Lower lobe of right lung (tissue), 2 donors: ENCODE data around the gene MRGPRX4. TPM values are rescaled to one million over a fixed set of nuclear protein-coding genes. Genes with fewer than 3 reads are reported as not detected.
A peak's percentile ranks its signal among the peaks of the same experiment; 100 is the strongest.
"Not testable (repeated sequence)": the region's sequence is repeated elsewhere in the genome, so short reads cannot be mapped to it uniquely, and the experiment has no call there.

ENCODE experiments used
- ATAC-seq, 2 donors: fragments of 200-7000 bp; cut with Tn5 transposase; one replicate each; pipeline ENCODE4 v1.9.1; 2020 to 2022; ENCODE audit warnings: mild to moderate bottlenecking in 2 of 2, moderate library complexity in 2 of 2
- DNase-seq: peaks from one replicate; pipeline ENCODE4 v3.0.0-alpha.2; 2020
- H3K27ac ChIP-seq: fragments of 200-600 bp; one replicate; pipeline ENCODE4 v1.8.0; 2022
- H3K27me3 ChIP-seq: fragments of 200-600 bp; one replicate; pipeline ENCODE4 v1.8.0; 2022; ENCODE audit warnings: low read depth
- H3K36me3 ChIP-seq: fragments of 200-600 bp; one replicate; pipeline ENCODE4 v1.8.0; 2022; ENCODE audit warnings: mild to moderate bottlenecking
- H3K4me1 ChIP-seq: fragments of 200-600 bp; one replicate; pipeline ENCODE4 v1.8.0; 2022
- H3K4me3 ChIP-seq: fragments of 200-600 bp; one replicate; pipeline ENCODE4 v1.8.0; 2022; ENCODE audit warnings: mild to moderate bottlenecking
- H3K9me3 ChIP-seq: fragments of 200-600 bp; one replicate; pipeline ENCODE4 v1.8.0; 2022
- intact Hi-C: fragments of 100-400 bp; cut with DNase I; formaldehyde crosslinking; loops from one replicate; pipeline ENCODE4 v1.11.0; 2022
- total RNA-seq: library from RNA; stranded (reverse); fragmentation: NEBNext Ultra II Directional; extraction: Animal tissue kit (Norgen Biotek cat#: 25700); gene quantifications from one replicate; pipeline ENCODE4 v1.2.1, GENCODE V29; 2021
- TF ChIP-seq, protein P1 (sequence below): fragments of 200-600 bp; IDR thresholded peaks from one replicate; pipeline ENCODE4 v1.8.0; 2022; ENCODE audit warnings: antibody characterized with exemption, mild to moderate bottlenecking
- donor health status: DM: no; HTN: yes; CAD: no; lungs with severe emphysema.

Gene MRGPRX4
- total RNA-seq, 1 donor from 2014 or later: not detected

DNA sequence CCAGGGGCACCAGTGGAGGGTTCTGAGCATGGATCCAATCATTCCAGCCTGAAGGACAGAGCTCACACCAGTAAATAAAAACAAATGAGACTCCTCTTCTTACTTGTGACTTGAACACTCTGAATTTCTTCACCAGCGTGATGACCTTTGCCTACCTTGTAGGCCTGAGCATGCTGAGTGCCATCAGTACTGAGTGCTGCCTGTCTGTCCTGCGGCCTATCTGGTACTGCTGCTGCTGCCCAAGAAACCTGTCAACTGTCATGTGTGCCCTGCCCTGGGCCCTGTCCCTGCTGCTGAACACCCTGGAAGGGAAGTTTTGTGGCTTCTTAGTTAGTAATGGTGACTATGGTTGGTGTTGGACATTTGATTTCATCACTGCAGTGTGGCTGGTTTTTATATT lies 23.9 kb downstream of the MRGPRX4 start:
- ATAC-seq: no peak

DNA sequence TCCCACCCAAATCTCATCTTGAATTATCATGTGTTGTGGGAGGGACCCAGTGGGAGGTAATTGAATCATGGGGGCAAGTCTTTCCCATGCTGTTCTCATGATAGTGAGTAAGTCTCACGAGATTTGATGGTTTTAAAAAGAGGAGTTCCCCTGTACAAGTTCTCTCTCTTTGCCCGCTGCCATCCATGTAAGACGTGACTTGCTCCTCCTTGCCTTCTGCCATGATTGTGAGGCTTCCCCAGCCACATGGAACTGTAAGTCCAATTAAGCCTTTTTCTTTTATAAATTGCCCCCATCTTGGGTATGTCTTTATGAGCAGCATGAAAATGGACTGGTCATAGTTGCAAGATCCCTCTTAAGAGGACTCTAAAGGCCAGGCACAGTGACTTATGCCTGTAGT lies 25.1 kb downstream of the MRGPRX4 start:
- ATAC-seq, H3K27ac ChIP-seq, H3K36me3 ChIP-seq, DNase-seq, H3K4me1 ChIP-seq, H3K9me3 ChIP-seq, H3K4me3 ChIP-seq, intact Hi-C loops, H3K27me3 ChIP-seq: not testable (repeated sequence)

More for the DNA sequence above, 23.9 kb downstream of the MRGPRX4 start:
- no peaks in the 10 kb centered on the region for H3K9me3 ChIP-seq
- H3K4me1 ChIP-seq: no peaks in the 10 kb centered on the region
- intact Hi-C loops: no loop called here
- H3K27ac ChIP-seq: no peak overlapping the region
- DNase-seq: no peak
- no peaks in the 10 kb centered on the region for H3K36me3 ChIP-seq
- TF ChIP-seq, protein P1, sequence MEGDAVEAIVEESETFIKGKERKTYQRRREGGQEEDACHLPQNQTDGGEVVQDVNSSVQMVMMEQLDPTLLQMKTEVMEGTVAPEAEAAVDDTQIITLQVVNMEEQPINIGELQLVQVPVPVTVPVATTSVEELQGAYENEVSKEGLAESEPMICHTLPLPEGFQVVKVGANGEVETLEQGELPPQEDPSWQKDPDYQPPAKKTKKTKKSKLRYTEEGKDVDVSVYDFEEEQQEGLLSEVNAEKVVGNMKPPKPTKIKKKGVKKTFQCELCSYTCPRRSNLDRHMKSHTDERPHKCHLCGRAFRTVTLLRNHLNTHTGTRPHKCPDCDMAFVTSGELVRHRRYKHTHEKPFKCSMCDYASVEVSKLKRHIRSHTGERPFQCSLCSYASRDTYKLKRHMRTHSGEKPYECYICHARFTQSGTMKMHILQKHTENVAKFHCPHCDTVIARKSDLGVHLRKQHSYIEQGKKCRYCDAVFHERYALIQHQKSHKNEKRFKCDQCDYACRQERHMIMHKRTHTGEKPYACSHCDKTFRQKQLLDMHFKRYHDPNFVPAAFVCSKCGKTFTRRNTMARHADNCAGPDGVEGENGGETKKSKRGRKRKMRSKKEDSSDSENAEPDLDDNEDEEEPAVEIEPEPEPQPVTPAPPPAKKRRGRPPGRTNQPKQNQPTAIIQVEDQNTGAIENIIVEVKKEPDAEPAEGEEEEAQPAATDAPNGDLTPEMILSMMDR: no peak
- H3K27me3 ChIP-seq: no peaks in the 10 kb centered on the region
- no peak overlapping the region for H3K4me3 ChIP-seq

DNA sequence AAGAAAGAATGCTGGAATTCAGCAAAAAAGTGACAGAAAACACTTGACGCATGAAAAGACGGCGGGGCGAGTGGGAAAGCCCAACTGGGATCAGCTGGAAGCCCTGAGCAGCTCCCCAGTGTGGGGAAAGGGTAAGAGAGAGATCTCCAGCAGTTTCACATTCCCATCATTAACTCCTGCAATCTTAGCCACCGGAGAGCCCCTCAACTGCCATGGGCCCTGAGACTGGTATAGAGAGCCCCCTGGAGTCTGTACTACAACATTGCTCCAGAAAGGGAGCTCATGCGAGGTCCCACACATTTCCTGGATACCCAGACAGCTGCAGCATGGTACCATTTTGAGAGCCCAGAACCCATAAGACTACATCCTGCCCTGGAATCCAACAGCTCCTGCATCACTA lies 31.1 kb downstream of the MRGPRX4 start:
- H3K36me3 ChIP-seq: no peaks in the 10 kb centered on the region
- no peaks in the 10 kb centered on the region for H3K4me1 ChIP-seq
- peak; percentile 64 to 76 for ATAC-seq
- H3K4me3 ChIP-seq: no peak overlapping the region
- H3K27ac ChIP-seq: no peak overlapping the region
- TF ChIP-seq, protein P1: peak; percentile 36
- DNase-seq: no peak
- intact Hi-C loops: no loop called here
- no peaks in the 10 kb centered on the region for H3K9me3 ChIP-seq
- H3K27me3 ChIP-seq: peaks cover 19% of the 10 kb centered on the region

DNA sequence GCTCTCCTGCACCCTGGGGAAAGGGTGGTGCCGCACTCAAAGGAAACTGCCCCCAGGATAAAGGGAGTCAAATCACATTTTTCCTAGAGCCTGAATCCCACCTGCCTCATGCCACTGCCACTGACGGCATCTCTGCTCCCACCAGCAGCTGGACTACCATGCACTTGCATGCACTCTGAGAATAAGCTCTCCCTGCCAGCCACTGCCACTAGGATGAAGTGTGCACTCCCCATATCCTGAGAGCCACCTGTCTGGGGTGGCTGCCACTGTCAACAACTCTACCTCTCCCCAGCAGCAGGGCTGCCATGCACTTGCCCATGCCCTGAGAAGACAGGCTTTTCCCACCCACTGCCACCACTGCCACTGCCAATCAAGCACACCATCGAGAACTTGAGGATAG lies 31.6 kb downstream of the MRGPRX4 start:
- Histone ChIP-seq H3K27ac (no peak overlapping the region), H3K4me1 (no peaks in the 10 kb centered on the region), H3K36me3 (no peaks in the 10 kb centered on the region), H3K27me3 (peaks cover 24% of the 10 kb centered on the region), H3K4me3 (no peak overlapping the region), H3K9me3 (no peaks in the 10 kb centered on the region)
- intact Hi-C loops: no loop called here
- TF ChIP-seq, protein P1: no peak
- DNase-seq: no peak
- peak; percentile 16 to 21 for ATAC-seq

GRCh38 chr11:18204771-18205170 lies 32.1 kb downstream of the MRGPRX4 start:
- H3K36me3 ChIP-seq: no peaks in the 10 kb centered on the region
- intact Hi-C loops: no loop called here
- peaks cover 28% of the 10 kb centered on the region for H3K27me3 ChIP-seq
- peak in 1 of 2 donors; percentile 51 for ATAC-seq
- H3K9me3 ChIP-seq: no peaks in the 10 kb centered on the region
- no peak overlapping the region for H3K27ac ChIP-seq
- no peak for DNase-seq
- TF ChIP-seq, protein P1: no peak
- H3K4me3 ChIP-seq: no peak overlapping the region
- H3K4me1 ChIP-seq: no peaks in the 10 kb centered on the region

- Histone ChIP-seq H3K27me3 (peaks cover 26% of the 10 kb centered on the region), H3K4me1 (no peaks in the 10 kb centered on the region), H3K9me3 (no peaks in the 10 kb centered on the region), H3K36me3 (no peaks in the 10 kb centered on the region), H3K4me3 (no peak overlapping the region), H3K27ac (no peak overlapping the region)
- ATAC-seq: no peak
- intact Hi-C loops: no loop called here
- TF ChIP-seq, protein P1: no peak
- DNase-seq: no peak
Observed at GRCh38 chr11:18209058-18209457, 36.4 kb downstream of the MRGPRX4 start.
